Gastrocnemius medialis (tissue), 4 donors: Measurements from ENCODE around the gene CRACDL.

ENCODE experiments used
- CTCF ChIP-seq, 5 experiments: fragments of 450-650 bp in 3 of 5; fragments of 200-600 bp in 2 of 5; sonication (generic) in 2 of 5; IDR thresholded peaks in 4 of 5; conservative IDR thresholded peaks in 1 of 5; 1 replicate in 4 of 5; 2 replicates in 1 of 5; pipeline ENCODE4 v1.5.1; 2016 to 2019; ENCODE audit warnings: antibody characterized with exemption in 5 of 5, mild to moderate bottlenecking in 3 of 5, moderate library complexity in 3 of 5
- POLR2A ChIP-seq, 2 donors: fragments of 450-650 bp; IDR thresholded peaks; one replicate each; pipeline ENCODE4 v1.6.1; 2017; ENCODE audit warnings: antibody characterized with exemption in 2 of 2, mild to moderate bottlenecking in 2 of 2, moderate library complexity in 2 of 2

DNA sequence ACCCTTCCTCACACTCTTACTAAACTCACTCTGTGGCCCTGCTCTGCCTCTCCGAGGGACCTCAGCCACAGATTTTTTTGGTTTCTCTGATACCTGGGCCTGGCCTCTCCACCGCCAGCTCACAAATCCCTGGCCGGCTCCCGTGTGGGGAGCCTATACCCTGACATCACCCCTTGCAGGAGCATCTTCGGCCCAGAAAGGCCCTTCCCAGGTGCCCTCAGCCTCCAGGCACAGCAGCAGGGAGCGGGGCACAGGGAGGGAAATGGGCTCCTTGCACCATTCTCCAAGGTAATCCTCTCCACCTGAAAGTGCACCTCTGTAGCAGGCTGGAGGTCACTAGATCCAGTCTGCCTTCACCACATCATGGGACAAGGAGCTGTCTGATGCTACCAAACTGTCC lies 43.2 kb downstream of the CRACDL start:
- TF ChIP-seq CTCF (IDR thresholded peaks at IDR 0.05 in 4 of 5, conservative IDR thresholded peaks at IDR 0.05 in 1 of 5) (no peak), POLR2A (IDR thresholded peaks at IDR 0.05) (no peak)
